Activated CD8-positive, alpha-beta memory T cell treated with anti-CD3 and anti-CD28 coated beads for 48 hours (primary cell): ENCODE results near the gene DPYD.
"Not testable (repeated sequence)": the region's sequence is repeated elsewhere in the genome, so short reads cannot be mapped to it uniquely, and the experiment has no call there.

ENCODE experiments used
- DNase-seq, 3 experiments: peaks; one replicate each; pipeline ENCODE4 v3.0.0-alpha.2; 2020; ENCODE audit warnings: low read depth in 2 of 3, low spot score in 2 of 3

The DPYD gene

DNA sequence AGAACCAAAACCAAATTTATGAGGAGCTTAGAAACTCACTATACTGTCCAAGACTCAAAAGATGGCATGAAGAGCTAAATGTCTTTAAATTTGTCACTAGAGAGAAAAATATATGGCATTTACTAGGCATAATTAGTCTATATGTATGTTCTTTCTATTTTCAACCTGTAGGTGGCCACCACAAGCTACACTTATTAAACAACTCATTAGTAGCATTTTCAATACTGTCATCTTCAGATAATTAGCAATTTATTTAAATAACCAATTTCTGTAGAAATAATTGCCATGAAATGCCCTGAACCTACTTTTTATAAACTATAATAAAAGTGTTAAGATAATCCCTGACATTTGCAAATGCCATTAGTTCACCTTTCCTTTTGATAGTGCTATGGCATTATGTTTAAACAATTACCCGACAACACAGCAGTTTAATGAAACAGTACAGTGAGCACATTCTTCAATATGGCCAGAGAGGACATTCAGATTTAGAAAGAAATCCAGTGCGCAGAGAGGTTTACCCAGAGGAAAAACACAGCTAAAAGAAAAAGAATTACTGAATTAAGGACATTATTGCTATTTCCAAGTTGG is 676.8 kb downstream of the DPYD start:
- no peak for DNase-seq

DNA sequence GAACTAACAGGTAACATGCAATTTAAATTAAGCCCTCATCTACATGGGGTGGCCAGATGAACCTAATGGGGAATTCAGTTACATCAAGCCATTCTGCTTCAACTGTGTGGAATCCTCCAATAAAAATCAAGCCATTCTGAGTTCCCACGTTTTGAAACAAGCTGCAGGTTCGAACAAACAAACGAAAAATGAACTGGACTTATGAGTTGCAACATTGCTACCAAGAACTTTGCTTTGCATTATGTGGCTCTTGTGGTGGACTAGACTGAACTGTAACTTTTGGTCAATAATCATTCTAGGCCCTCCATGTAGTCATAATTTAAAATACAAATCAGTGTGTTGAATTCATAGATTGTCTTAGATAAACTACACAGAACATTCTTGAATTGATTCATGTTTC is 682.0 kb downstream of the DPYD start:
- DNase-seq, result no peak

DNA sequence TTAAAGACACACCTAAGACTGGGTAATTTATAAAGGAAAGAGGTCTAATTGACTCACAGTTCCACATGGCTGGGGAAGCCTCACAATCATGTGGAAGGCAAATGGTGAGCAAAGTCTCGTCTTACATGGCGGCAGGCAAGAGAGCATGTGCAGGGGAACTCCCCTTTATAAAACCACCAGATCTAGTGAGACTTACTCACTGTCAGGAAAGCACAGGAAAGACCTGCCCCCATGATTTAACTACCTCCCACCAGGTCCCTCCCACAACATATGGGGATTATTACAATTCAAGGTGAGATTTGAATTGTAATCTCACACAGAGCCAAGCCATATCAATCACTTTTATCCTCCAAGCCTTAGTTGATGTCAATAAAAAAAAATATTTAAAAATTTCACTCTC is 689.5 kb downstream of the DPYD start:
- DNase-seq, result not testable (repeated sequence)

DNA sequence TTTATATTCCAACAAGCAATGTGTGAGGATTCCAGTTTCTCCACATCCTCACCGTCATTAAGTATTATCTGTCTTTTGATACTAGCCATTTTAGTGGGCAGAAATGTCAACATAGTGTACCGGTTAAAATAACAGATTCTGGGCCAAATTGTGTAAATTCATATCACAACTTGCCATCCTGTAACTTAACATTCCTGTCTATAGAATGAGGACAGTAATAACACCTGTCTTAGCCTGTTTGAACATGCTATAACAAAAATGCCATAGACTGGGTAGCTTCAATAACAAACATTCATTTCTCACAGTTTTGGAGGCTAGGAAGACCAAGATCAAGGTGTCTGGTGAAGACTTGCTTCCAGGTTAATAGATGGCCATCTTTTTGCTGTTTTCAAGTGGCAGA is 708.2 kb downstream of the DPYD start:
- no peak for DNase-seq

DNA sequence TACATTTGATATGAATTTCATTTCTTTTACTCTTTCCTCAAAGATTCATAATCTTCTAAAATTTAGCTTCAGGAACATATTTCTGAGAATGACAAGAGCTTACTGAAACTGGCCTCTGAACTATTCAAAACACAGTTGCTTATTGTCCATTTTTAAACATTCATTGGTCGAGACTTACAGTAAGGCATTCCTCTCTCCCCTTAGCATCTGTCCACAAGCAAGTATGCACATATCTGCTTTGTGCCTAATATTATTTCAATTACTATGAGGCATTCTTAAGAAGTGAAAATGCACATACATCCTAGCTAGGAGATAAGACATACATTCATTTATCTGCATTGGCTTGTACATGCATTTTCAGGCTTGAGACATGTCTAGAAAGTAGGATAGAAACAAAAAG is 710.5 kb downstream of the DPYD start:
- no peak for DNase-seq

DNA sequence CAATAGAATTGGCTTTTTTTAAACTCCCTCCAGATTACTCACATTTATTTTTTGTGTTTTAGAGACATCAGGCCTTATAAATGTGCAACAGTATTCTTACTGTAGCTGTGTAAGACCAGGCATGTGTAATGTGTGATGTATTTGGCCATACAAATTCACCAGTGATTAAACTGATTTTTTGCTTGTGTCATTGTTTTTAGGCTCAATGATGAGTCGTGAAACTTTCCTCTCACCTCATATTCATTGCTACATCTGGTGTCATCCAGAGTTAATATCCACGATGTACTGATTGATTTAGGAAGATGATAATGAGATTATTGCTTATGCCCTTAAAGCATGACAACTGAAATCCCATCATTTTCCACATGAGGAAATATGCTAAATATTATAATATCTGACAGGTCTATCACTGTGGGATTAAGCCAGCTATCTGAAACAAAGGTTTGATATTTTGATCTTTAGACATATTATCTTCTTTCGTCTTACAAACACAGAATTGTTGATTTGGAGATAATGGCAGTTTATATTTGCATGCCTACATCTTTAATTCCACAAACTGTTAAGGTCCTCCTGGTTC is 711.4 kb downstream of the DPYD start:
- DNase-seq, result no peak

DNA sequence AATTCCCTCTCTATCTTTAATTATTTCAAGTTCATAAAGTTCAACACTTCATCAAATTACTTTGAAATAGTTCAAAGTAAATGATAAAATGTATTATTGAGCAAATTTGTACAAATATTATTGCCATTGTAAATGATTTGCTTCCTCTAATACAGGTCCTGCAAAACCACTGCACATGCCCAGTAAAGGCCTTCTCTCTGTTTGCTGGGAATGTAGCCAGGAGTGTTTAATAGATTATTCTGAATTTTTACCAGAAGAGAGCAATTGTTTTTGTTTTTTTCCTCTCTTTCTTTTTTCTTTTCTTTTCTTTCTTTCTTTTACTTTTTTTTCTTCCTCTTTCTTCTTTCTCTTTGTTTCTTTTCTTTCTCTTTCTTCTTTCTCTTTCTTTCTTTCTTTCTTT is 713.0 kb downstream of the DPYD start:
- no peak for DNase-seq

DNA sequence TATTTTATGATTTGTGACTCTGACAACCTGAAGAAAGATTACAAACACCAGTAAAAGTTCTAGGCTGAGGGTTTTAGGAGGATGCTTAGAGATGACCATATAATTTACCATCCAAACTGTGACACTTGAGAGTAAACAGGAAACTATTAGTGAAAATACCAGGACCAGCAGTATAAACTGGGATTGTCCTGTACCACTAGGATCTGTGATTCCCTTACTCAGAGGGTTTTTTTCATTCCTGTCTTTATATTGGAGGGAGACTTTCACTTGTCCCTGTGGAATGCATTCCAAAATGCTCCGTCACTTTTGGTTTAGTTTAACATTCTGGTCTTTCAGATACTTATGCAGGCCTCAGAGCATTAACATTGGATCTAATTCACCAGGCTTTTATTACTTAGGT is 716.4 kb downstream of the DPYD start:
- DNase-seq, result no peak

DNA sequence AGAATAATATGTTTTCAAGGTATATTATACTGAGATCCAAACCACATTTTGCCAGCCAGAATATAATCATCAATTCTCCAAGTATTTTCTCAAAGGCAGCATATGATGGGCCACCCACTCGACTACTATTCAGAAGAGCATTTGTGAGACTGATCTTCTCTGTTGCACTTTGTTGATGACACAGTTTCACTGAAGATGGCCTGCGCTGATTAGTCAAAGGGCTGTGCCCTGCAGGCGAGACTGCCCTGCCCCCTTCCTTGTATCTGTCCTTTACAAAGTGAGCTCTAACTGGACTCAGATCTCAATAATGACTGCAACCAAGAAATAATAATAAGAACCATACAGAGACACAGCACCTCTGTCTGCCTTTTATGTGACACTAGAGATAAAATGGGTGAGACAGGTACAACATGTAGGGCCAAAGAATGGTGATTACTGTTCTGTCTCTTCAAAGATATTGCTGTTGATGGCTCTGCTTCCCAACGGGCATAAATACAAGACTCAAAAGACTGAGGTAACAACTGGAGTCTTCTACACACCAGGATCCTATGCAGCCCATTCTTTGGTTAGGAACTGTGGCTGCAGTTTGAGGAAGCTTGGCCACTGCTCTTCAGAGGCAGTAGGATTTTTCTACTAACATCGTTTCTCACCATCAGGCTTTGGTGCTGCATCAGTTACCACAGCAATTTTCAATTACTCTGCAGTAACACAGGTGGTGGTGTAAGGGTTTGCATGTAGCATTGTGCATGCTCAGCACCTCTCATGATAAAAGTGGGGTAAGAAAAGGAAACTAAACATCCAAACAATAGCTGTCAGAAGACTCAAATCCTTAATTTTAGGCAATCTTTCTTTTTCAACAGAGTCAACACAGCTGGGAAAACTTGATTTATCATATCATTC is 718.1 kb downstream of the DPYD start:
- no peak for DNase-seq

DNA sequence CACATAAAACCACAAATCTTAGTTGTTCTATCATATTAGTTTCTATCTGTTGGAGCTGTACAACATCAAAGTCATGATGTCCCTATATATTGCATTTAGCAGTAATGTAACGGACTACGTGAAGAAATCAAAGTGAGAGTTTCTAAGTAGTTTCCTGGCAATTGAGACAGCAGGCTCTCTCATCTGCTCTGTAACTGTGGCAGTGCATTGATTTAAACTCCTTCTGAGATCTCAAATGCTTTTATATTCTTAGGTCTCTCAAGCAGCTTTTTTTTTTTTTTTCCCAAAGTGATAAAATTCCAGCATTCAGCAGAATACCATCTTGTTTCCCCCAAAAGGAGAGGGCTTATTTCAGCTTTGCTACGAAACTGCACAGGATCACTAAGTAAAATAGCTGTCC is 719.2 kb downstream of the DPYD start:
- no peak for DNase-seq

DNA sequence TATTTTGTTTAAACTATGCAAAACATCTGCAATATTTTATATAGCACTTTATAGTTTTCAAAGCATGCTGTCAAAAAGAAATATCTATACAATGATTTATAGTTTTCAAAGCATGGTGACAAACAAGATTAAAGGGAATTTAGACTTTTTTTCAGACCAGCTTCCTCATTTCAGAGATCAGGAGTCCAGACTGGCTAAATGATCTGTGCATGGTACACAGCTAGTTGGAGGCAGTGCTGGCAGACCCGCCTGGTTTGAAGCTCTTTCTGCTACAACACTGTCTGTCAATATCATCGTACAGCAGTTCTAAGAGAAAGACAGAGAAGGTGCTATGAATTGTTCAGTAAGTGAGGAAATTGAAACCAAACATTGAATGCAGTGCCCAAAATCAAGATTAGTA is 720.2 kb downstream of the DPYD start:
- DNase-seq, result no peak

DNA sequence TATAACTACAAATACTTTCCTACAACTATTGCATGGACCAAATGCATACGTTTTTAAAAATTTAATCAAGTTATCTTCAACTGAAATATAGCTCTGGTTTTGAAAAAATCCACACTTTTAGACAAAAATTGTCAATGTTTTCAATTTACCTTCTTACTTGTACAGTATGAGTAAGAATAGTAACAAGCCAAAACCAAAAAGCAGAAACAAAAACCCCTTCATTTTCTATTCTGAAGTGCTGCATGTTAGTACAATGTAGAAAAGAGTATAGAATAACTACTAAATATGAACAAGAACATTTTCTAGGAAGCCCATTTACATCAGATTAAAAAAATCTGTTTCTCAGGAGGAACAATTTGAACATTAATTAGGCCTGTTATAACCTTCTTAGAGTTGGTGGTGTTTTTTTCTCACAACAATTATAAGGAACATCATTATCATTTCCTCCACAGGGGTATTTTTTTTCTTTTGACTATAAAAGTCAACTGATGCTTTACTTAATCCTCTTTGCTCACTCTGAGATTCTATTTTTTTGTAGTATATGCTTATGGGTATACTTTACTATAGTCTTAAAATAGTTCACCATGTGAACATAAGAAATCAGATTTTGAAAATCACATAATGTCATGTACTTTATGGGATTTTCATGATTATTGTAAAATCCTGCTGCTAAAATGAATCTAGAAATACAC is 723.9 kb downstream of the DPYD start:
- no peak for DNase-seq

DNA sequence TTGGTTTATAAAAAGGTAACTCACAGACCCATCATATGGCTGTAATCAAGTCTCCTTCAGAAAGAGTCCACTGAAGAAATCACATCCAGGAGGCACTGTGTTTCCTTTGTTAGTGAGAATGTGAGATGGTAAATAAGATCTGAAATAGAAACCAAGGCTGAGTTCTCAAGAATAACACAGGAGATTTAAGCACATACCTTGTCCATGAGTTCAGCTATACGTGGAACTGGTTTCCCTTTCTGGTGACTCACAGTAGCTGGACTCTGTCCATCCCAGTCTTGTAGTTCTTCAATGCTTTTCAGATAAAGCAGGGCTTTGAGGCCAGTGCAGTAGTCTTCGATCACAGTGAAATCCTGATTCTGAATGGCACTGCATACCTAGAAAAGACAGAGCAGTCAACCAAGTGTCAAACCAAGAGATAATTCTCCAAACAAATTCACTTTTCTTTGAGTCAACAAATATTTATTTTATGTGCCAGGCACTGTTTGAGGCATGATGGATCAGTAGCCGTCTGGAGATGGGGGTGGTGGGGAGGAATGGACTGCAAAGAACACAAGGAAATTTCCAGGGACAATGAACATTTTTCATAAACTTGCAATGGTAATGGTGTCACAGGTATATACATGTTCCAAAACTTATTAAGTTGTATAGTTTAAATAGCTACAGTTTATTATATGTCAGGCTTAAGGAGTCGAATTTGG is 727.8 kb downstream of the DPYD start:
- DNase-seq, result no peak

DNA sequence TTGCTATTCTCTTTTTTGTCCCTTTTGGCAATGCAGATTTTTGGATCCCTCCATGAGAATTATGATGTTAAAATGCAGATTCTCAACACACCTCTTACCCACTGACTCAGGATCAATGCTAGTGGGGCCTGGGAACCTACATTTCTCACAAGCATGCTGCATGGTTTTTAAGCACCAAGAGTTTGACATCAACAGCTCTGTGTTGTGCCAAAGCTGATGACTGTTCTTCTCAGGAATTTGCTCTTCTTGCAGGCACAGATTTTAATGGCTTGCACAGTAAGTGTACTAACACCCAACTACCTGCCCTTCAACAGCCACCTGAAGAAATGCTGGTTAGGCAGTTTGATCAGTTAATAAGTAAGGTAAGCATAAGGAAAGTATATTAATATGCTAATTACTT is 730.5 kb downstream of the DPYD start:
- DNase-seq, result no peak

DNA sequence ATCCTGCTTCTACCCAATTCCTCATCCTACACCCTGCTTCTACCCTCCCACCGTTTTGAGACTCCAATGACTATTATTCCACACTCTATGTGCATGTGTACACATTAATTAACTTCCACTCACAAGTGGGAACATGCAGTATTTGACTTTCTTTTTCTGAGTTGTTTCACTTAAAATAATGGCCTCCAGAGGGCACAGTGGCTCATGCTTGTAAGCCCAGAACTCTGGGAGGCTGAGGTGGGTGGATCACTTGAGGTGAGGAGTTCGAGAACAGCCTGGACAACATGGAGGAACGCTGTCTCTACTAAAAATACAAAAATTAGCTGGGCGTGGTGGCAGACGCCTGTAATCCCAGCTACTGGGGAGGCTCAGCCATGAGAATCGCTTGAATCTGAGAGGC is 734.5 kb downstream of the DPYD start:
- no peak for DNase-seq

DNA sequence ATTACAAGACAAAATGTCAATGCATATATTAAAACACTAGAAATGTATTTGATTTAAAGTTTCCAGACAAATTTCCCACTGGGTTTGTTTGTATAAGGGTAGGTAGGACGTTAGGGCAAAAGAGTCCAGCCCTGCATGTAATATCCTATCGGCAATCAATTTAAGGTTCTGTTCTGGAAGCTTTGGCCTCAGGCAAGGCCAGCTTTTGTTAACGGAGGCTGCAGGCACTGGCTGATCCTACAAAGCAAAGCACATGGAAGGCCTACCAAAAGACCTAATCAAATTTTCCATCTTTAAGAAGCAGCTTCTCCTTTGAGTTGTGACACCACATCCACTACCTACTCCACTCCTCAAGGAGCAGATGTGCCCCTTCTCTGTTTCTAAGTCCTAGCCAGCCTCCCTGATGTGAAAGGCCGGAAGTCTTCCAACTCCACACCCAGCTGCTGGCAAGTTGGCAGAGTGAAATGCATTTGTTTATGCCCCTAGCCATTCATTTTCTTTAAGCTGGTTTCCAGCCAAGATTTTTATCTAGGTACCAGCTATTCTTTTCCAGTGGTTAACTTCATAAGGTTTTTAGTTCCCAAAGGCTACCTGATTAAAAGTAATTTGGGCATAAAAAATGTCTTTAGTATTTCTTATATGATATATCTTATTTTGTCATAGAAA is 746.7 kb downstream of the DPYD start:
- DNase-seq, result no peak

DNA sequence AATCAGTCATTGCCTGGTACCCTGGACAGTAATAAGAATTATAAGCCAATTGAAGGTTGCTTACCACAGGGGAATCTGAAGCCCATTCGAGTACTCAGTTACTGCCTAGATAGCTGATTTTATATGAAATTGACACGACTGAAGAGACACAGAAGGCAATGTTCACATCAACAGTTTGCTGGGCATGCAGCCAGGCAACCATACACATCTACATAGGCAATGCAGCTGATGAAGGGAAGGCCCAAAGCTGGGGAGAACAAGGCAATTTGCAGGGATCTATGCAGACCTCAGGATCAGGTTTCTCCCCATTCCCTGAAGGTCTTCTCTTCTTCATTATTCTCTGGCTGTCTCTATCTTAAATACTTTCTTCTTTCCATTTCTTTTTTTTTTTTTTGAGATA is 750.5 kb downstream of the DPYD start:
- DNase-seq, result no peak

DNA sequence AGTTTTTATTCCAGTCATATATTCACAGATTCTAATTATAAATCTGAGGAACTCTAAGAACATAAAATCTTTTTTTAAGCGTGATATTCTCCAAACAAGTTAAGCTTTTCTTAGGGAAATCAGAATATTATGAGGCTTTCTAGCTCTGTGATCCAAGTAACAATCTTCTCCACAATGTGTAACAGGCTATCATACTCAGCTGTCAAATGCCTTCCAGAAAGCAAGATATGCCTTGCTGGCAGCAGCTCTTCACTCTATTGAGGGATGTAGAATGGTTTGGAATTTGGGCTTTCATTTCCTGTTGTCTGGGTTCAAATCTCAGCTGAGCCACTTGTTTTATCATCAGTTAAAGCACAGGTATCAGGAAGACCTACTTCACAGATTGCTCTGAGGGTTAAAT is 752.8 kb downstream of the DPYD start:
- no peak for DNase-seq

DNA sequence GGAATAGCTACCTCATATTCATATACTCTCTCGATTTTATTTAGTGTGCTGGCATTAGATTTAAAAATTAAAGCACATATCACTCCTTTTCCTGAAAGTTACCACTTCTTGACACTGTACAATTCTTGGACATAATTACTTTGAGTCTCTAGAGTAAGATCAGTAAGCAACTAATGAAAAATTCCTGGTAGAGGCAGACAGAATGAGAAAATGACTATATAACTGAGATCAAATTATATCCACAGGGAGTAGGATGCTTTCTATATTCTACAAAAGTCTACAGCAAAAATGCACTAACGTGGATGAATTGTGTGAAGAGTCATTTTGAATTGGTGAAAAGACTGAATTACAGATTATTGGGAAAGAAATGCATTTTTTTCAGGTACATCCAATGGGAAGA is 753.6 kb downstream of the DPYD start:
- DNase-seq, result no peak

DNA sequence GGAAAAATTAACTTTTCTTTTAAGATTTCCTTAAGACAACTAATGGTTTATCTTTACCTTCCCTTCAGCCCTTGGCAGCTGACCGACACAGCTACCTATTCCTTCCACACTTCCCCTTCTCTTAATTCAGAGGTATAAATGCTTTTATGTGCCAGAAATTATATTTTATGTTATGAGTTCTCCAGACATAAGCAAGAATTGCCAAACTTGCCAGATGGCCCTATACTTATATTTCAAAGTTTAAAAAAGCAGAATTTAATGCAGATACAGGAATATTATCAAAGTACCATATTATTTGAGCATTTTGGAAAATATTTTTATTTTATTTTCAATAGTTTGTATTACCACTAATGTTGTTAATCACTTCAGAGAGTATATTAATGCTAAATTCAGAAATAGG is 754.2 kb downstream of the DPYD start:
- DNase-seq, result no peak

DNA sequence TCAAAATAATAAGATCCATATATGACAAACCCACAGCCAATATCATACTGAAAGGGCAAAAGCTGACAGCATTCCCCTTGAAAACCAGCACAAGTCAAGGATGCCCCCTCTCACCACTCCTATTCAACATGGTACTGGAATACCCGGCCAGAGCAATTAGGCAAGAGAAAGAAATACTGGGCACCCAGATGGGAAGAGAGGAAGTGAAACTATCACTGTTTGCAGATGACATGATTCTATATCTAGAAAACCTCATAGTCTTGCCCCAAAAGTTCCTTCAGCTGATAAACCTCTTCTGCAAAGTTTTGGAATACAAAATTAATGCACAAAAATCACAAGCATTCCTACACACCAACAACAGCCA is 756.6 kb downstream of the DPYD start:
- DNase-seq, result no peak
